Inferior parietal cortex (tissue), 1 donor: ENCODE data around the gene CACNG4.

Source experiments
- DNase-seq: peaks from one replicate; pipeline ENCODE4 v3.0.0-alpha.2; 2016; ENCODE audit errors: extremely low spot score

Gene CACNG4

DNA sequence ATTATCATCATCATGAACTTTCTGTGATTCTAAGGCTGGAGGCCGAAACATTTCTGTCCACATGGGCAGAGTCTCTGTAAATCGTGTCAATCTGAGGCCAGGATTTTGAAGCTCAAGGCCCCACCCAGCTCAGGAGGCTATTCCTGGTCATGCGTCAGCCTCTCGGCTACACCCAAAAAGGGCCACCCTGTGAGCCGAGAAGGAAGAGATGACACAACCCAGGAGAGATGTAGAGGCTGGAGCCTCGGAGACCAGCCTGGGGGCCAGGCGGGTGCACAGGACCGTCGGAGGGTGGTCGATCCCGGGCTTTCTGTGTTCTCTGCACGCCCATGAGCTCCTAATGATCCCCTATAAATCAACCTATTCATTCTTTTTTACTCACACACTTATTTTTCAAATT is 78.8 kb downstream of the CACNG4 start:
- DNase-seq, result no peak

DNA sequence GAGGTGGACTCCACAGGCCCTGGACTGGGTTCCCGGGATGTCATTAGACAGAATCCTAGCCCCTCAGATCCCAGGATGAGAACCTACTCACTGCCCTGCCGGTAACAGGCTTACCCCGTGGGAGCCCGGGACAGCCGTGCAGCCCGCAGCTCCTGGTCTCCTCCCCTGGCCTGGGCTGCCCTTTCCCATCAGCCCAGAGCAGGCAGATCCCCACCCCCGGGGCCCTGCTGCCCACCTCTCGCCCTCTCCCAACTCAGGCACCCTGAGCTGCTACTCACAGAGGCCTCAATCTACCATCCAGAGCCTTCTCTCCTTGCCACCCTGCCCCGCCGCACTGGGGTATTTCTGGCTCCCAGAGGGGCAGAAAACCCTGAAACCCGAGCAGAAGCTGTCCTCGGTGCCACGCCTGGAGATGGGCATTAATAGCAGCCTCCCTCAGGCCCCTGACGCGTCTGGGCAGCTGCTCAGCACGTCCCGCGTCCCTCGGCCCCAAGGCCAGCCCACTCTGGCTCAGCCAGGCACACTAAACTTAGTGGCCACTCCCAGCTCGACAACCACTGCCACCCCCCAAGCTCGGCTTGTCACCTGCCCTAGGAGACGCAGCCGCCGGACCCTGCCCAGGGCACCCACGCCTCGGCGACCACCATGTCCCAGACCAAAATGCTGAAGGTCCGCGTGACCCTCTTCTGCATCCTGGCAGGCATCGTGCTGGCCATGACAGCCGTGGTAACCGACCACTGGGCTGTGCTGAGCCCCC is 79.7 kb downstream of the CACNG4 start, which contains the start of gene CACNG1:
CACNG1 (plus strand) TSS at position 539 of the 757 bp plus-strand sequence; CDS start at position 646, 107 bp downstream.
- DNase-seq, result no peak

DNA sequence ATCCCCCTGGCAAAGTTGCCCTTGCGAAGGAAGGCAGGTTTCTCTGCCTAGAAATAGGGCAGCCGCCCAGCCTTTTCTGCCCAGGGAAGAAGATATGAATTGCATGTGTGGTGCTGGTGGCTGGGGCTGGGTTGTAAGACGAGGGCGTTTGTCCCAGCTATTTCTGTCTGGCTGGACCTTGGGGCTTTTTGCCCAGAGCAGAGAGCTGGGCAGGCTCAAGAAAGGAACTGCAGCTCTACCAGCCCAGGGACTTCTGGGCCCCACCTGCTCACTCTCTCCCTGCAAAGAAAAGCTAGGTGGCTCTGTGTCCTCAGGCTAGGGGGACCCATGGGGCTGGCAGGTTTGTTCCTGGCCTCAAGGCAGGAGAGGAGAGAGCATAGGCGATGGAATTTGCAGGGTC is 80.4 kb downstream of the CACNG4 start:
- DNase-seq, result no peak

DNA sequence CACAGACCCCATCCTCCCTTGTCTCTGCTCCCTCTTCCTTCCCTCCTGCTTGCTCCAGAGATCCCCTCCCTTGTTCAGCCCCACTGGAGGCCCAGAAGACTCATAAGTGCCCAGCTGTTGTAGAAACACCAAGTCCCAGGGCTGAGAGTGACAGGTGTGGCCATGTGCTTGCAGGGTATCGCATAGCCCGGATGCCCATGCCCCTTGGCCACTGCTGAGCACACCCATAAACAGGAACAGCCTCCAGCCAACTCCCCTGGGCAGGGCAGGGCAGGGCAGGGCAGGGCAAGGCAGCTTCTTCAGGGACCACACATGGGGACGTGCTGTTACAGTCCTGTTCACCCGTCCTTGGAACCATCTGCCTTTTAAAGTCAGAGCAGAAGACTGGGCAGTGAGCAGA is 81.9 kb downstream of the CACNG4 start:
- DNase-seq, result no peak

DNA sequence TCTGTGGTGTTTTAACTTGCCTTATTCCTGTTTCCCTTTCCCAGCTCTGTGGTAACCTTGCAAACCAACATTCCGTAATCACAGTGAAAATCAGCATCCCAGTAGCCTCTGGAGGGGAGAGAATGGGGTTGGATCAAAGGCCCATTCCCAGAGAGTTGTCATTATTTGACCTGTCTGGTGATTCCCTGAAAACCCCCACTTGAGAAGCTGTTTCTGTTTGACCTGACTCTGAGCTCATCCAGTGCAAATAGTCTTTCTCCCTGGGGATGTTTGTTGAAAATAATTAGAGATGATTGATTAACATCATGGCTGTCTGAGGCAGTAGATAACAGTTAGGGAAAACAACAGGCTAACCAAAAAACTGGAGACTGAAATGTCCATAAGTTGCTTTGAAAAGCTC is 82.9 kb downstream of the CACNG4 start:
- no peak for DNase-seq

DNA sequence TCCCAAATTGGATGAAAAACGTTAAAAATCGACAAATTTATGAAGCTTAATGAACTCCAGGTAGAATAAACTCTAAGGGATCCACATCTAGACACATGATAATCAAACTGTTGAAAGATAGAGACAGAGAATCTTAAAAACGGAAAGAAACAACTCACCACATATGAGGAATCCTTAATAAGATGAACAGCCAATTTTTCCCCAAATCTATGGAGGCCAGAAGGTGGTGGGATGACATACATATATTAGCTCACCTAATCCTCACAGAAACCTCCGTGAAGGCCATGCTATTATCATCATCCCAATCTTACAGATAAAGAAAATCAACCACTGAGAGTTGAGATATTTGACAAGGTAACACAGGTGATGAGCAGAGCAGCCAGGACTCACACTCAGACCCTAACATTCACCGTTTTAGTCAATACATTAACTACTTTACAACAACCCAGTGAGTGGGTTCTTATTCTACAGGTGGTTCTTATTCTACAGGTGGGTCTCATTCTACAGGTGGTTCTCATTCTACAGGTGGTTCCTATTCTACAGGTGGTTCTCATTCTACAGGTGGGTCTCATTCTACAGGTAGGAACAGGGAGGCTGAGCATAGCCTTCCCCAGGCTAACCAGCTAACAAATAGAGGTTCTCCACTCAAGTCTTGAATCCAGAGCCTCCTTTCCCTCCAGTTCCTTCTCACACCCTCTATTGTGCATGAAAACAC is 84.7 kb downstream of the CACNG4 start:
- no peak for DNase-seq

DNA sequence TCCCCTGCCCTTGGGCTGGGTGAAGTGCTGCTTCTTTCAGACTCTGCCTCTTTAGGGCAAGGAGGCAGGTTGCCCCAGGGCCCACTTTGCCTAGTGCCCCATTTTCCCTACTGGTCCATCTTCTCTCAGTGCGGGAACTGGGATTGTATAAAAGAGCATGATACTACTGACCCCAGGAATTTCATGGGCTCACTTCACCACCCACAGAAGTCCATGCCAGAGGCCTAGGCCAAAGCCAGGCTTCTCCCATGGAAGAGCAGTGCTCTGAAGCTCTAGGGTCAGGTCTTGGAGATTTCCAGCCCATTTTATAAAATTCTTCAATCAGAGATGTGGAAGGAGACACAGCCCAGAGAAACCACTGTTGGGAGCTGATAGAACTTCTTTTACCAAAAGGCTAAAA is 85.6 kb downstream of the CACNG4 start:
- no peak for DNase-seq

DNA sequence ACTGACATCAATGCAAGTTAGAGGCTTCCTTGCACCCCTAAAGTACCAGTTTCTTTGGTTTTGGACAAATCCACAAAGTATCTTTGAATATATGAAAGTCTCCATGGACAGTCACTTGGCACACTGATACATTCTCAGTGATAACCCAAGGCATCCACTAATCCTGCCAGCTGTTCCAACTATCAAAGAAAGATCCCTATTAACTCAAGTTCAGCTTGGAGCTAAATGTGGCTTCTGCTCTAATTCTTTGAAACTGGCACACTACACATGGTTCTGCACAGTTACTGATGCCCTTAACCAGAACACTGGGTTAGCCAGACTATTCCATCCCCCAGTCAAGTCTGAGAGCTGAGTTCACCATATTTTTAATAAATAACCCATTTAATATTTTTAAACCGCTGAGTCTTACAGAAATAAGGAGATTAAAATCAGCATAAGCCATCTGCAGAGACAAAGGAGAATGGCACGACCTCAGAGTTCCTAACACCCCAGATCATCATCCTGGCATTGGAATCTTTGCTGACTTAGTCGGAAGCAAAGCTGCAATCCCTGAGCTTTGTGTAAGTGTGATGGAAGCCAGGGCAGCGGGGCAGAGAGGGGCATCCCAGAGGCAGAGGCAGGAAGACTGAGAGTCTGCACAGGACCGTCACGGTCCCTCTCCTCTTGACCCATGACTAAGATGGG is 86.1 kb downstream of the CACNG4 start:
- no peak for DNase-seq

DNA sequence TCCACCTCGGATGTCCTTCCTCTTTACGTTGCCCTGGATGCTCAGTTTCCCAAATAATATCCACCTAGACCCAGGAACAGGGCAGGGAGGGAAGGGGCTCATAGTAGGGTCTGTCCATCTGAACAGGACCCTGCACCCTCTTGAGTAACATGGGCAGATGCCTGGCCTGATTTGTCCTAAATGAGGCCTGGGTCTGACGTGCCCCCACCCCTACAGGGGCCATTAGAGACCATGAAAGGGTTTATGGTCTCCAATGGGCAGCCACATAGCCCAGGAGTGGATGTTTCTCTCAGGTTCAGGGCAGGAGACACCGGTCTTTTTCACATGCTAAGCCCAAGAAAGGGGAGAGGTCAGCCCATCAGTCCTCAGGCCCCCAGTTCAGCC is 86.6 kb downstream of the CACNG4 start:
- DNase-seq, result no peak

DNA sequence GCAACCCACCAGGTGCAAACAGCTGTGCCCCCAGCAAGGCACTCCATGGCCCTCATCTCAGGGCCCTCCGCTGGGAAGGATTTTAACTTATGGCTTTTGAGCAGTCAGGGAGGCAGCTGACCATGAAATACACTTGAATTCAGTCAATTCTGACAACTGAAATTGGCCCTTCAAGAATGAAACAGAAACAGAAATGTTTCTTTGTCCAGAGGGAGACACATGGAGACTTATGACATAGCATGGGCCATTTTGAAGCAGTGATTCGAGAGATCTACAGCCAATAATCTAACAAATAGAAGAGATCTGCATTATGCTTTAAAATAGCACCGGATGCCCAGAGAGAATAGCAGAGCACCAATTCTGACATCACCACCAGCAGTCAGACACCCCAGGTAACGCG is 87.3 kb downstream of the CACNG4 start:
- DNase-seq, result no peak

DNA sequence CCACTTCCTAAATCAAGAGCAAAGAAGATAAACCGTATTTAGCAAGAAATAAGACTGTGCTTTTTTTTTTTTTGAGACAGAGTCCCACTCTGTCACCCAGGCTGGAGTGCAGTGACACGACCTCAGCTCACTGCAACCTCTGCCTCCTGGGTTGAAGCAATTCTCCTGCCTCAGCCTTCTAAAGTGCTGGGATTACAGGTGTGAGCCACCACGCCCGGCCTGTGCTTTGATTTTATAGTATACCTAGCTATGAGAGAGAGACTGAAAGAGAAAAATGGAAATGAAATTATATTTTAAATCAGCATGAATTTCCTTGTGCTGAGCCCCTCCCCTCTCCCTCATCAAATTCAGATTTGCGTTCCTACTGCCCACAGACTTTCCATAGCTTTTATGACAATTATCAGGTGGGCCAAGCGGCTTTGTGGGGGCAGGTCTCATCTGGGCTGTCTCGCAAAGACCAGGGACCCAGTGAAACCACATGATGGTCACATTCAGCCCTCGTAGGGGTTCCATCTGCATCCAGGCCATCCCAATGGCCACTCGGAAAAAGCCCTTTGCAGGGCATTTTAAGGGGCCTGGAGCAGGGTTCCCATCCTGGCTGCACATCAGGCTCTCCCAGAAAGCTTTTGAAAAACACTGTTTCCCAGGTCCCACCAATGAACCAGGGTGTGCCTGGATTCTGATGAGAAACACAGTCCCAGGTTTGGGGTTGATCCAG is 88.4 kb downstream of the CACNG4 start:
- DNase-seq, result no peak

DNA sequence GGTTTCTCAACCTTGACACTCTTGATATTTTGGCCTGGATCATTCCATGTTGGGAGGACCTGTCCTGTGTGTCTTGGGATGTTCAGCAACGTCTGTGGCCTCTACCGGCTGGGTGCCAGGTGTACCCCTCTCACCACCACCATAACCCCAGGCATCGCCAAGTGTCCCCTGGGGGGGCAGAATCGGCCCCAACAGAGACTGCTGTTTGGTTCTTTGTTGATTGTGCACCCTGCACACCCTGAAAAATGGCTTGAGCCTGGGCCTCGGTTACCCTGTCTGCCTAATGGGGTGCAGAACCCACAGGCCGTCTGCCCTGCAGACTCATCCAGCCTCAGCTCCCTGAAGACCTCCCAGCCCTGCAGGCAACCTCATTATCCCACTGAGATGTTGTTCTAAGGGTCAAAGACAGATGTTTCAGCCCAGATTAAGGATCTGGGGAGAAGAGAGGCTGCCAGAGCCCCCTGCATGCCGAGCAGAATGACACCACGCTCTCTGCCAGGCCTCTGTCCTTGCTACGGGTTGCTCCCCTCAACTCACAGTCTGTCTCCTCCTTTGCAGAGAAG is 89.0 kb downstream of the CACNG4 start:
- no peak for DNase-seq

DNA sequence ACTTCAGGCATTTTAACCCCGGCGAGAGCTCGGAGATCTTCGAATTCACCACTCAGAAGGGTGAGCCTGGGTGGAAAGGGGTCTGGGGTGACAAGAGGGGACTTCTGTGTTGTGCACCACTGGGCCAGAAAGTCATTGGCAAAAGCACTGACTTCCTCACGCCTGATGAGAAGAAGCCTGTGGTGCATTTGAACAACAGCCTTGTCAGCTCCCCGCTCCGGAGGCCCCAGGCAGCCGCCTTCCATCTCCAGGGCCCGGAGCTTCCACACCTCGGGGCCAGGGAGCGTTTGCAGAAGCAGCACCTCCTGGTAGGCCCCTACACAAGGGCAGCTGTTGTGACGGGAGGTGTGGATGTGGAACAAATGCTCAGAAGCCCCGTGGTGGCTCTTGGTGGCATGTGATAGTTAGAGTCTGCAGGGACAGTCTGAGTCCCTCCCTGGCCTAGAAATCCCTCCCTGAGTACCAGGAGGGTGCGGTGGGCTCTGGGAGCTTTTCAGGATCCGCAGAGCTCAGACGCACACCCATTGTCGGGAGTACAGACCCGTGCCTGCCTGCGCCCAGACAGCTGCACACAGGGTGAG is 89.6 kb downstream of the CACNG4 start:
- no peak for DNase-seq

DNA sequence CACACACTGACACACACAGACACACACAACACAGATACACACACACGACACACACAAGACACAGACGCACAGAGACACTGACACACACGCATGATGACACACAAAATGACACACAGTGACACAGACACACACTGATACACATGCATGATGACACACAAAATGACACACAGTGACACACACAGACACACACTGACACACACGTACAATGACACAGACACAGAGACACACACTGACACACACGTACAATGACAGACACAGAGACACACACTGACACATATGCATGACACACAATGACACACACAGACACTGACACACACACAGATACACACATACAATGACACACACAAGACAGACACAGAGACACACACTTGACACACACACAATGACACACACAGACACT is 90.1 kb downstream of the CACNG4 start:
- no peak for DNase-seq

DNA sequence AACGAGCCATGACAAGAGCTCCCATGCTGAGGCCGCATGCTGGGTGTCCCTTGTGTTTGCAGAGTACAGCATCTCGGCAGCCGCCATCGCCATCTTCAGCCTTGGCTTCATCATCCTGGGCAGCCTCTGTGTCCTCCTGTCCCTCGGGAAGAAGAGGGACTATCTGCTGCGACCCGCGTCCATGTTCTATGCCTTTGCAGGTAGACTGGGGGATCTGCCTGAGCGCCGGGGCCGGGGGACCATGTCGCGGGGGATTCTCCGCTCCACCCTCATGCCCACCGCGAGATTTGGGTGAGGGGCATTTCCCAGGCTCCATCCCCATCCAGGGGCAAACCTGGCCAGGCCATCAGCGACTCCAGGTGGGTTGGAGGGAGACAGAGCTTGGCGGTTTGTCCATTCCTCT is 90.5 kb downstream of the CACNG4 start:
- DNase-seq, result no peak

DNA sequence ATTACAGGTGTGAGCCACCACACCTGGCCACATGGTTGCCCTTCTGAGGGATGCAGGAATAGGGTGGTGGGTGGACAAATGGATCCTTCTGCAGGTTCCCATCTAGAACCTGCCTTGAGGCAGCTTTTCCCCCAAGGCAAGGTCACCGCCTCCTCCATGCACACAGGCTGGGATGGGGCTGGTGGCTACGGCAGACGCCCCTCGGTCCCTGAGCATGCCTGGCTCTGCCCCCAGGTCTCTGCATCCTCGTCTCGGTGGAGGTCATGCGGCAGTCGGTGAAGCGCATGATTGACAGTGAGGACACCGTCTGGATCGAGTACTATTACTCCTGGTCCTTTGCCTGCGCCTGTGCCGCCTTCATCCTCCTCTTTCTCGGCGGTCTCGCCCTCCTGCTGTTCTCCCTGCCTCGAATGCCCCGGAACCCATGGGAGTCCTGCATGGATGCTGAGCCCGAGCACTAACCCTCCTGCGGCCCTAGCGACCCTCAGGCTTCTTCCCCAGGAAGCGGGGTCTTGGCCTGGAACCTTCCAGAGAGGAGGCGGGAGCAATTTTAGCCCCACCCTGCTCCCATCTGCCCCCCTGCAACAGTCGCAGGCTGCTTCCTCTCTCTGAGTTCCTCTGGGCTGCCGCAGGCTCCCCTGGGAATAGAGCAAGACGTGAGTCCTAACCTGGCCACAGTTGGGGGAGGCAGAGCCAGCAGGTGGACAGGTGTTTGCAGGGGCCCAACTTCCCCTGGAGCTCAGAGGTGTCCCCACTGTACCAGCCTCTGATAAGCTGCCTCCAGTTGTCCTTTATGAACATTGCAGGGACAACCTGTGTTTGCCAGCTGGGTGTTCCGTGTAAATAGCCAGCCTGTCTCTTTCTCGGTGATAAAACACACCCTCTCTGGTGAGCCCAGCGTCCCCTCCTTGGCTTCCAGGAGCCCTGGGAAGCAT is 91.6 kb downstream of the CACNG4 start:
- no peak for DNase-seq

DNA sequence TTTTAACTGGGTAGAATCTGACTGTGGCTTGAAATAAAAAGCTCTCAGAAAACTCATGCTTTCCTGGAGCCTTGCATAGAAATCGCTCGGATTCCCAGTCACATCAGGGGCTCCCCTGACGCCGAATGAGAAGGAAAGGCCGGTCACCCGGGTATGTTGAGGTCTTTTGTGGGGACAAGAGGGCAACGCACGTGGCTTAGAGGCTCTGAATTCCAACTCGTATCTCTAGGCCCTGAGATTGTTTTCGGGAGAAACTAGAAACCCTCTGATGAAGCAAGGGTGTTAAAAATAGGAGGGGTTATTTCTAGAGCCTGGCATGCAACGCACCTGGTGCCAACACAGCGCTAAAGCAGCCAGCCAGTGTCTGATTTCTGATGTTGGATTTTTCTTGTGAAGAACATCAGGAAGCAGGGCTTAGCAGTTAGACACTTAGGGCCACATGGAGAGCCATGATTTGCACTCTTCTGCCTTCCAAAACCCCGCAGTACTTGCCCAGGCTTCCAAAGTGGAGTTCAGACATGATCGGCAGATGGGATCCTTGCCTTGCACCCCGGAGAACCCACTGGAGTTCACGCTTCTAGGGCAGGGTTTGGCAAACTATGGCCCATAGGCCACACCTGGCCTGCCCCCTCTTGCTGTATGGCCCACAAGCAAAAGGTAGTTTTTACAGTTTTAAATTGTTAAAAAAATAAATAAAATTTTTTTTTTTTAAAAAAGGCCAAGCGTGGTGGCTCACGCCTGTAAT is 92.4 kb downstream of the CACNG4 start:
- DNase-seq, result no peak

DNA sequence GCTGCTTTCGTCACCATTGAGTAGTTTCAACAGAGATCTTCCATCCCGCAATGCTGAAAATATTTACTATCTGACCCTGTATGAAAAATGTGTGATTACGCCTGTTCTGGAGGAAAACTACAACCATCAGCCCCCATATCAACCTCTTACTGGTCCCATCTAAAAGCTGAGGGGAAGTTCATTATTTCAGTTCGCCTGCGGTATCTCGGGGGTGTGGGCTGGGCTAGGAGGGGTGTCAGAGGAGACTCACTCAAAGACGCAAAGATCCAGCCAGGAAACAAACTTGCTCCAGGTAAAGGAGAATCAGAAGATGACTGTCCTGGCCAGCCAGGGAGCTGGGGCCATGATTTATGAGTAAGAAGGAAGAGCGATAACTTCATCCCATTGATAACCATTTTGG is 93.5 kb downstream of the CACNG4 start:
- DNase-seq, result no peak

DNA sequence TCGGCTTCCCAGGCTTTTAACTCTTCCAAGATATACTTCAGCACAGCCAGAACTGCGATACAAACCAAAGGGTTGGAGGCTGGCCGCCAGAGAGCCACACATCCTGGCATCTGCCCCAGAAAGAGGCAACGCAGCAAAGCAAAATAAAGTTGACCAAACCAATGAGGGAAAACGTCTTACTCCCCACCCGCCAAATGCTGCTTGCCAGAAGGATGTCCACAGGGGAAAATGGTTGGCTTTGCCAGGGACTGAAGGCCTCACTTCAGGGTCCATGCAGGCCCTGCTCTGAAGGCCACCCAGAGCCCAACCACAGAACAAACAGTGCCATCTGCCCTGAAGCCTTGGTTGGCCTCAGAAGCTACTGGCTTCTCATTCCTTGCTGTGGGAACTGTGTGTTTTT is 94.9 kb downstream of the CACNG4 start:
- DNase-seq, result no peak

DNA sequence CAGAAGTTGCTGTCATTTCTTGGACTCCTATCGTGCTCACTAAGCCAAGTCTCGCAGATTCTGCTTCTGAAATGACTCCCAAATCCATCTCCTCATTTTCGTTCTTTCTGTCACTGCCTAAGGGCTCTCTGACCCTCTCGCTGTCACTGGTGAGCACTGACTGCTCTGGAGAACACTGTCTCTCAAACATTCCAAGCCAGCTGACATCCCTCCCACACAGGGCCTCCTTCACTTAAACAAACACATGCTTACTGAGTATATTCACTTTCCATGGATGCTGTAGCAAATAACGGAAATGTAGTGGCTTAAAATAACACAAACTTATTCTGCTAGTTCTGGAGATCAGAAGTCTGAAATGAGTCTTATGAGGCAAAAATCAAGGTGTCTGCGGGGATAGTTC is 98.6 kb downstream of the CACNG4 start:
- DNase-seq, result no peak
